Measurements from ENCODE around the gene CCSER2.
"Not testable (repeated sequence)": the region's sequence is repeated elsewhere in the genome, so short reads cannot be mapped to it uniquely, and the experiment has no call there.

CCSER2 gene

GRCh38 chr10:84484541-84484940 lies 156.2 kb downstream of the CCSER2 start:
- Mint-ChIP-seq H3K9me3 (peaks cover 19% of the 10 kb centered on the region), H3K36me3 (ENCODE audit: low read depth) (peaks cover 57% of the 10 kb centered on the region), H3K27ac (no peak overlapping the region), H3K27me3 (ENCODE audit: low read depth) (no peaks in the 10 kb centered on the region), H3K4me1 (no peaks in the 10 kb centered on the region), H3K4me3 (no peak overlapping the region)
- no peak for TF ChIP-seq CTCF (IDR thresholded peaks at IDR 0.05; ENCODE audit: unreplicated experiment in 3 of 3)

GRCh38 chr10:84493361-84493760 lies 165.0 kb downstream of the CCSER2 start:
- H3K9me3 Mint-ChIP-seq, result peaks cover 36% of the 10 kb centered on the region
- no peak for TF ChIP-seq CTCF (IDR thresholded peaks at IDR 0.05; ENCODE audit: unreplicated experiment in 3 of 3)
- H3K27ac Mint-ChIP-seq, result no peak overlapping the region
- H3K27me3 Mint-ChIP-seq (ENCODE audit: low read depth), result no peaks in the 10 kb centered on the region
- H3K4me3 Mint-ChIP-seq, result no peak overlapping the region
- peaks cover 68% of the 10 kb centered on the region for H3K36me3 Mint-ChIP-seq (ENCODE audit: low read depth)
- no peaks in the 10 kb centered on the region for H3K4me1 Mint-ChIP-seq

- Mint-ChIP-seq H3K27ac (no peak overlapping the region), H3K27me3 (ENCODE audit: low read depth) (no peaks in the 10 kb centered on the region), H3K9me3 (peaks cover 28% of the 10 kb centered on the region), H3K36me3 (ENCODE audit: low read depth) (peaks cover 60% of the 10 kb centered on the region), H3K4me3 (no peak overlapping the region), H3K4me1 (no peaks in the 10 kb centered on the region)
- no peak for TF ChIP-seq CTCF (IDR thresholded peaks at IDR 0.05; ENCODE audit: unreplicated experiment in 3 of 3)
Observed at GRCh38 chr10:84493951-84494848, 165.8 kb downstream of the CCSER2 start.

- no peak for TF ChIP-seq CTCF (IDR thresholded peaks at IDR 0.05; ENCODE audit: unreplicated experiment in 3 of 3)
- peaks cover 54% of the 10 kb centered on the region for H3K36me3 Mint-ChIP-seq (ENCODE audit: low read depth)
- peaks cover 3% of the 10 kb centered on the region for H3K4me1 Mint-ChIP-seq
- H3K9me3 Mint-ChIP-seq, result peaks cover 24% of the 10 kb centered on the region
- no peak overlapping the region for H3K27ac Mint-ChIP-seq
- H3K27me3 Mint-ChIP-seq (ENCODE audit: low read depth), result no peaks in the 10 kb centered on the region
- no peak overlapping the region for H3K4me3 Mint-ChIP-seq
Observed at GRCh38 chr10:84494849-84495180, 166.4 kb downstream of the CCSER2 start.

- peaks cover 11% of the 10 kb centered on the region for H3K4me1 Mint-ChIP-seq
- no peaks in the 10 kb centered on the region for H3K27me3 Mint-ChIP-seq (ENCODE audit: low read depth)
- peak overlapping the region in 1 of 3 experiments; percentile 74 for H3K27ac Mint-ChIP-seq
Observed at GRCh38 chr10:84497978-84498377, 169.6 kb downstream of the CCSER2 start.

GRCh38 chr10:84499039-84499438 lies 170.7 kb downstream of the CCSER2 start:
- not testable (repeated sequence) for H3K9me3 Mint-ChIP-seq; H3K4me3 Mint-ChIP-seq; H3K27ac Mint-ChIP-seq; H3K27me3 Mint-ChIP-seq (ENCODE audit: low read depth)
- H3K36me3 Mint-ChIP-seq (ENCODE audit: low read depth), result peaks cover 17% of the 10 kb centered on the region
- H3K4me1 Mint-ChIP-seq, result peaks cover 11% of the 10 kb centered on the region

More at GRCh38 chr10:84497978-84498377, 169.6 kb downstream of the CCSER2 start:
- peaks cover 22% of the 10 kb centered on the region for H3K36me3 Mint-ChIP-seq (ENCODE audit: low read depth)
- no peak for TF ChIP-seq CTCF (IDR thresholded peaks at IDR 0.05; ENCODE audit: unreplicated experiment in 3 of 3)
- no peak overlapping the region for H3K4me3 Mint-ChIP-seq
- H3K9me3 Mint-ChIP-seq, result peaks cover 3% of the 10 kb centered on the region
